ENCODE results near the gene PDS5B.

Gene PDS5B

GRCh38 chr13:32592082-32592481 is 5.8 kb downstream of the PDS5B start:
- DNase-seq, result no peak

DNA sequence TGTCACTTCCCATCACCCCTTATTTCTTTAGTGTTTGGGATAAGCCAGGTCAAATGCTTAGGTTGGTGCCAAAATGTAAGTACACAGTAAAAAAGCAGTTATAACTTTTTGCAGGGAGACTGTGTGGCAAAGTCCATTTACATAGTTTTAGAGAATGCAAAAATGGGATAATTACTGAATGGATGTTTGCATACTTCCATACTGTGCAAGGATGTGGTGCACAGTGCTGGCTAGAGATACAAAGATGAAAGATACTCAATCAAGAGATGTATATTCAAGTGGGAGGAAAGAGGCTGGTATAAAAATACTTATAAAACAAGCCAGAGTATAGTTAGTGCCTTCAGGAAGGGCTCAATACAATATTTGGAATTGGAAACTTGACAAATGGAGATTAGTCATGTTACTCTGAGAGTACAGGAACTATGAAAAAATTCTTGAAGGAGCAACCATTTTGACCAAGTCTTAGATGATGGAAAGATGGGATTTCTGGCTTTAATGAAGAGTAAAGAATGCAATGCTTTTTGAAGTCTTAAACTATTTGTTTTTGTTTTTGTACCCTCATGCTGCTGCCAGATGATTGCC is 8.0 kb downstream of the PDS5B start:
- DNase-seq, result no peak

- DNase-seq, result no peak
Measured at GRCh38 chr13:32595306-32595705, 9.1 kb downstream of the PDS5B start.

DNA sequence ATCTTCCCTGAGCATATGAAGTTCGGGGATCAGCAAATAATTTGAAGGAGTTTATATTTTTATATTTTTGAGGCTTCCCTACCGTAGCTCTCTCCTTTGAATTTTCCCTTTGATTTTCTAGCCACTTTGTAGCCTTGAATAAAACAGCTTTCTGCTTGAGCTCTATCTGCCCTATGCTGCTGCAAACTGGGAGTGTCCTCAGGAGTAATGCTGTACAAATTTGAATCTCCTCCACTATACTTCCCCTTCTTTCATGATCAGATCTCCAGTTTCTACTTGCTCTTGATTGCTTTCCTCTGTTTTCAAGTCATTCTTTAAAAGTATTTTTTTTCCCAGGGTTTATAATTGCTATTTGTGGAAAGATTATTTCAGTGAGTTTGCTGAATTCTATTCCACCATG is 14.6 kb downstream of the PDS5B start:
- no peak for DNase-seq

GRCh38 chr13:32609428-32609827 is 23.2 kb downstream of the PDS5B start:
- no peak for DNase-seq

GRCh38 chr13:32610538-32610937 is 24.3 kb downstream of the PDS5B start:
- DNase-seq, result no peak

DNA sequence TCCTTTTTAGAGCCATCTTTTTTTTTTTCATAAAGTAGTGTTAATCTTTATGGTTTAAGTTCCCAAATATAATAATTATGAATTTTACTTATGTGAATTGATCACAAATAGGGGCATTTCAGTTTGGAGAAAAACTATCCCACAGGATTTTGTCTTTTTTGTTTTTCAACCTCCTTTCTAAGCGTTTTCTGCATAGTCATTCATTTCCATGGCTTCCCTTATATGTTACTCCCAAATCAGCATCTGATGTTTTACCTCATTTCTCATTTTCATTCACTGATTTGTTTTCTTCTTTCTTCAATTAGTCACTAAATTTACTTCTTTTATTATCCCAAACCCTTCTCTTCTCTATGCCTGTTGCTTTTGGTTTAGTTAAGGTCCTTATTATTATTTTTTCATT is 24.7 kb downstream of the PDS5B start:
- no peak for DNase-seq

GRCh38 chr13:32616883-32617511 is 30.7 kb downstream of the PDS5B start:
- no peak for DNase-seq

DNA sequence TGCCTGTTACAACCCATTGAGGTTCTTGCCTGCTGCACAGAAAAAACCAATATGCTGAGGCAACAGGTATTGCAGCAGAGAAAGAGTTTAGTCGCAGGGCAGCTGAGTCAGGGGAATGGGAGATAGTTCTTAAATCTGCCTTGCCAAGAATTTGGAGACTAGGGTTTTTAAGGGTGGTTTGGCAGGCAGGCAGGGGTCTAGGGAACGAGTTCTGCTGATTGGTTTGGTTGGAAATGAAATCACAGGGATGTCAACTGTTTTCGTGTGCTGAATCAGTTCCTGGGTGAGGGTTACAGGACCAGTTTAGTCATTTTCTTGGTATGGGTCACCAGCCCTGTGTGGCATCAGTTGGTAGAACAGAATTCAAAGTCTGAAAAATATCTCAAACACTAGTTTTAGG is 36.6 kb downstream of the PDS5B start:
- no peak for DNase-seq

- DNase-seq, result no peak
Measured at GRCh38 chr13:32624441-32624840, 38.2 kb downstream of the PDS5B start.

DNA sequence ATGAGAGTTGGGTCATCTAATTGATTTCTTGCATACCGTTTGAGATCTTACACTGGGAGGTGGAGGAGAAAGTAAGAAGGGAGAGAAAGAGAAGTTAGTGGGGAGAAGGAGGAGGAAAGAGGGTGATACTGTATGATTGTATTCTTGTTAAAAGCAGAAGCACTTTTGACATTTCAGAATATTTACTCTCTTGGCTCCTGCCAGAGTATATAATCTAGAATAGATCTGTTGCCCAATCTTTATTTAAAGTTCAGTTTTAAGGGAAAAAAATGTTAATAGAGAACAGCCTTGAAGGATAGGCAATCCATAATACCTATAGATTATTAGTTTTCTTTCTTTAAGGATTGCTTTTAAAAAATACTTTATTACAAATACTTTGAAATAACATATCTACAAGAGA is 41.5 kb downstream of the PDS5B start:
- DNase-seq, result no peak

GRCh38 chr13:32629313-32629712 is 43.1 kb downstream of the PDS5B start:
- DNase-seq, result no peak

GRCh38 chr13:32629866-32630265 is 43.6 kb downstream of the PDS5B start:
- no peak for DNase-seq

DNA sequence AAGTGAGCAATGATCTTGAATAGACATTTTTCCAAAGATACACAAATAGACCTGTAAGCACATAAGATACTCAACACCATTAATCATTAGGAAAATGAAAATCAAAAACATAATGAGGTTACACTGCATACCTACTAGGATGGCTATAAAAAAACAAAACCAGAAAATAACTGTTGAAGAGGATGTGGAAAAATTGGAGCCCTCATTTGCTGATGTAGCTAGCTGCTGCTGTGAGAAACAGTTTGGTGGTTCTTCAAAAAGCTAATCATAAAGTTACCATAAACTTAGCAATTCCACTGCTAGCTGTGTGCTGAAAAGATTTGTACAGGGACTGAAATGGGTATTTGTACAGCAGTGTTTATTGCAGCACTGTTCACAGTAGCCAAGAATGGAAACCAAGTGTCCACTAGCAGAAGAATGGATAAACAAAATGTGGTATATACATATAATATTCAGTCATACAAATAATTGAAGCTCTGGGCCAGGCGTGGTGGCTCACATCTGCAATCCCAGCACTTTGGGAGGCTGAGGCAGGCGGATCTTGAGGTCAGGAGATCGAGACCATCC is 46.2 kb downstream of the PDS5B start:
- no peak for DNase-seq

DNA sequence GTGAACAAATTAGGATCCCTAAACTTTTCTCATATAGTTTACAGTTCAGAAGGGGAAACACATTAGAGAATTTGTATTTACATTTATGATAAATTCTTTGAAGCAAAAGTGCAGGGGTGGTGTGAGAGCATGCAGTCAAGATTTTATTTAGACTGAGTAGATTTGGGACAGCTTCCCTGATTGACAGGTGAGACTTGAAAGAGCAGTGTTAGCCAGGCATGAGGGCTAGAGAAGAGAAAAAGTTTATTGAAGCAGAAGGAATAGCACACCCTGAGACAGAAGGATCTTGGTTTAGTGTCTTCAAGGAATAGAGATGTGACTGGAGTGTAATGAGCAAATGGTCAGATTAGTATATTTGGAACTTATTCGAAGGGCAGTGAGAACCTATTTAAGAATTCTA is 50.5 kb downstream of the PDS5B start:
- no peak for DNase-seq

DNA sequence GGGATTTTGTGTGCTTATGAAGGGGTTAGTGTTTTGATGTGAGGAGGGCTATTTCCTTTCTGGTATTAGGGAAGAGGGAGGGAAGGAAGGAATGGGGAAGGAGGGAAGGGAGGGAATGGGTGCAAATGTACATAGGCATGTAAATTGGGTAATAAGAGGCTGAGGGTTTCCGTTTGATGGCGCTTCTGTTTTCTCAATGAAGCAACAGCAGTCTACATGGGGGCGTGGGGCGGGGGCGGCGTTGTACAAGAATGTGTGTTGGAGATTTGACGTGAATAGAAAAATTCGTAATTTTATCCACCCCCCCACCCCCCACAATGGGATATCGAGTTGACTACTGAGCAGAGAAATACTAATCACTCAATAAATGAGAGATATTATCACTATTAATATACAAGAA is 52.5 kb downstream of the PDS5B start:
- no peak for DNase-seq

DNA sequence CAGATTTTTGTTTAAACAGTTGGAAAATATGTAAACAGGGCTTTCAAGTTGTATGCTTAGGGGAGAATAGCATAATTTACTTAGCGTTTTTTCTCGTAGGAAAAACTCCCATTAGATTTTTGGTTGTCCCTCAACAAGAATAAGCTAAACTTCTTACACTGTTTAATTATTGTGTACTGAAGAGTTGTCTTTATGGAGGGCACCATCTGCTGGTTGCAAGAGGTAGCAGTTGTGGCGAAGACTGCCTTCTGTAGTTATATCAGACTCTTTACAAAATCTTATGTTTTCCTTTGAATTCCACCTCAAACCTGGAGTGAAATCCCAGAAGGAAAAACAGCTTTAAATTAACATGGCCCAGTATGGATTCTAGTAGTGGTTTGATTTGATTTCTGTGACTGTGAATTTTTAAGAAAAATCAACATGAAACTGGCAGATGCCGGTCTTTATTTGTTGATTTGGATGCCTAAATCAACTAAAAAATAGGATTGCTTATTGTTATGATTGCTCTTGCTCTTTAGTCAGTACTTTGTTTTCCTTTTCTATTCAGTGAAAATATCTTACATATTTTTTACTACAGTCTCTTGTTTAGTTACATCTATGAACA is 53.4 kb downstream of the PDS5B start:
- DNase-seq, result peak; percentile 67

- no peak for DNase-seq
Measured at GRCh38 chr13:32642316-32642715, 56.1 kb downstream of the PDS5B start.

GRCh38 chr13:32642858-32643257 is 56.6 kb downstream of the PDS5B start:
- no peak for DNase-seq

- no peak for DNase-seq
Measured at GRCh38 chr13:32645854-32646253, 59.6 kb downstream of the PDS5B start.

- DNase-seq, result no peak
Measured at GRCh38 chr13:32647926-32648325, 61.7 kb downstream of the PDS5B start.

DNA sequence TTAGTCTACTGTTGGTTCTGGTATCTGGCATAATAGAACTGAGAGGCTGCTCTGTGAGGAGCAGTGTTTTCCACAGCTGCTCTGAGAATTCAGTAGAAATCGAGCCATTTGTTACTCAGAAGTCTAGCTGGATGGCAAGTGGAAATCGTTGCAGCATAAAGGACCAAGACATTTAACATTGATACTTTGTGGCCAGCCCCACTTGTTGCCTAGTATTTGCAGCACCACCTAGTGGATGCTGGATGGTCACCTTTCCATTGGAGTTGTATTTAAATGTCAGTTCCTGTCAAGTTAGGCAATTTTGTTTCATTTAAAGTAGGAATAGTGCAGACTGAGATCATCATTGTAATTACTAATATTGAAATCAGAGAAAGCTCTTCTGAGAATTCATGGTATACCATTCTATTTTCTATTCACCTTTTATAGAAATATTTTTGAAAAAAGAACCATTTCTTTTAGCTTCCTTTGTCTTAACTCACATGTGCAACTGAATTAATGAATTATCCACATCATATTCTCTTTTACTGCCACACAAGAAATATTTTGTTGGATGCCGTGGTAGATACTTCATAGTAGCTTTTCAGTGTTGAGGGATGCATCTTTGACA is 64.6 kb downstream of the PDS5B start:
- peak; percentile 79 for DNase-seq

- no peak for DNase-seq
Measured at GRCh38 chr13:32657309-32657708, 71.1 kb downstream of the PDS5B start.

DNA sequence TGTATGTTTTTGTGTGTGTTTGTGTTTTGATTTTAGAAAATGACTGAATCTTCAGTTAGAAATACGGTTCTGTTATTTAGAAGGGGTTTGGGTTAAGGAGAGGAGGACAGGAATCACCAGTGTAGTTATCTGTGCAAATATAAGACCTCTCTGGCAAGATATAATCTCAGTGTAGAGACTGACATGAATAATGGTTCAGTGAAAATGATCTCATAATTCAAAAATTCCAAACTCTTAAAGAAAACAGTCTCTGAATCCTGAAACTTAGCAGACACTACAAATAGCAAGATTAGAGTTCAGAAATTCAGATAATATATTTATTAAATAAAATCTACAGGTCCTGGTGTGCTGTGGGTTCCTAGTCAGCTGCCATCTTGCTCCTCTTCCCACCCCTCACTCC is 73.5 kb downstream of the PDS5B start:
- DNase-seq, result no peak

All from inflammatory macrophage treated with lipopolysaccharide for 4 hours (primary cell).